WERI-Rb-1 (cell line): ENCODE data around the gene ADAM8.

Source experiments
- DNase-seq: peaks from one replicate; pipeline ENCODE4 v3.0.0-alpha.2; 2020
- H3K27ac ChIP-seq: fragments of 250-450 bp; sonication (Bioruptor Pico); 2 replicates; pipeline ENCODE4 v1.5.1; 2020; ENCODE audit warnings: mild to moderate bottlenecking, moderate library complexity
- H3K27me3 ChIP-seq: fragments of 250-450 bp; sonication (Bioruptor Pico); 2 replicates; pipeline ENCODE4 v1.5.1; 2021; ENCODE audit warnings: mild to moderate bottlenecking, low read depth, moderate library complexity; ENCODE audit not compliant: insufficient read depth, severe bottlenecking
- H3K36me3 ChIP-seq: fragments of 250-450 bp; sonication (Bioruptor Pico); 2 replicates; pipeline ENCODE4 v1.5.1; 2020; ENCODE audit warnings: mild to moderate bottlenecking, moderate library complexity
- H3K4me3 ChIP-seq: 2 replicates; pipeline ENCODE4 v1.5.1; 2011; ENCODE audit warnings: low read depth, mild to moderate bottlenecking, control low read depth, low read length
- H3K9me3 ChIP-seq: fragments of 250-450 bp; sonication (Bioruptor Pico); 2 replicates; pipeline ENCODE4 v1.5.1; 2021; ENCODE audit warnings: mild to moderate bottlenecking, moderate library complexity; ENCODE audit not compliant: severe bottlenecking
- TF ChIP-seq, protein P1 (sequence below): IDR thresholded peaks from 2 replicates; pipeline ENCODE4 v1.5.1; 2011; ENCODE audit warnings: low read depth, mild to moderate bottlenecking, control low read depth, inconsistent platforms, low read length

Gene ADAM8

GRCh38 chr10:133318494-133319127 lies 41.9 kb upstream of the ADAM8 start:
- peaks cover 8% of the 10 kb centered on the region for H3K9me3 ChIP-seq
- peaks cover 4% of the 10 kb centered on the region; the same call in 1 of the 2 replicates for H3K36me3 ChIP-seq
- TF ChIP-seq, protein P1, sequence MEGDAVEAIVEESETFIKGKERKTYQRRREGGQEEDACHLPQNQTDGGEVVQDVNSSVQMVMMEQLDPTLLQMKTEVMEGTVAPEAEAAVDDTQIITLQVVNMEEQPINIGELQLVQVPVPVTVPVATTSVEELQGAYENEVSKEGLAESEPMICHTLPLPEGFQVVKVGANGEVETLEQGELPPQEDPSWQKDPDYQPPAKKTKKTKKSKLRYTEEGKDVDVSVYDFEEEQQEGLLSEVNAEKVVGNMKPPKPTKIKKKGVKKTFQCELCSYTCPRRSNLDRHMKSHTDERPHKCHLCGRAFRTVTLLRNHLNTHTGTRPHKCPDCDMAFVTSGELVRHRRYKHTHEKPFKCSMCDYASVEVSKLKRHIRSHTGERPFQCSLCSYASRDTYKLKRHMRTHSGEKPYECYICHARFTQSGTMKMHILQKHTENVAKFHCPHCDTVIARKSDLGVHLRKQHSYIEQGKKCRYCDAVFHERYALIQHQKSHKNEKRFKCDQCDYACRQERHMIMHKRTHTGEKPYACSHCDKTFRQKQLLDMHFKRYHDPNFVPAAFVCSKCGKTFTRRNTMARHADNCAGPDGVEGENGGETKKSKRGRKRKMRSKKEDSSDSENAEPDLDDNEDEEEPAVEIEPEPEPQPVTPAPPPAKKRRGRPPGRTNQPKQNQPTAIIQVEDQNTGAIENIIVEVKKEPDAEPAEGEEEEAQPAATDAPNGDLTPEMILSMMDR = peak; percentile 96
- peak; percentile 91 for DNase-seq
- H3K27ac ChIP-seq = peak overlapping the region; percentile 82
- H3K4me3 ChIP-seq = peak overlapping the region; percentile 65
- H3K27me3 ChIP-seq = no peaks in the 10 kb centered on the region

- Histone ChIP-seq H3K36me3 (peaks cover 10% of the 10 kb centered on the region), H3K27ac (no peak overlapping the region), H3K4me3 (no peak overlapping the region), H3K9me3 (peaks cover 8% of the 10 kb centered on the region), H3K27me3 (no peaks in the 10 kb centered on the region)
- no peak for DNase-seq
- TF ChIP-seq, protein P1 = no peak
These were observed 40.1 kb upstream of the ADAM8 start for GRCh38 chr10:133316732-133317131.

DNA sequence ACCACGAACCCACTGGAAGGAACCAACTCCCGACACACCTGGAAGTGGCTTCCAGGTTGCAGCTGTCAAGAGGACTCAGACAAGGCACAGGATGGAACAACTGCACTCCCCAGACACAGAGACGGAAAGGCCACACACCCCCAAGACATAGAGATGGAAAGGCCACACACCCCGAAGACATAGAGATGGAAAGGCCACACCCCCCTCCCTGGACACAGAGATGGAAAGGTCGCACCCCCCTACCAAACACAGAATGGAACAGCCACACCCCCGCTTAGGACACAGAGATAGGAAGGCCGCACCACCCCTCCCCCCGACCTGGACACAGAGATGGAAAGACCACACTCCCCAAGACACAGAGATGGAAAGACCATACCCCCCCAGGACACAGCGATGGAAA lies 39.6 kb upstream of the ADAM8 start:
- TF ChIP-seq, protein P1 = no peak
- Histone ChIP-seq H3K36me3 (peaks cover 14% of the 10 kb centered on the region), H3K9me3 (peaks cover 7% of the 10 kb centered on the region), H3K27me3 (no peaks in the 10 kb centered on the region), H3K27ac (no peak overlapping the region), H3K4me3 (no peak overlapping the region)
- DNase-seq = no peak

DNA sequence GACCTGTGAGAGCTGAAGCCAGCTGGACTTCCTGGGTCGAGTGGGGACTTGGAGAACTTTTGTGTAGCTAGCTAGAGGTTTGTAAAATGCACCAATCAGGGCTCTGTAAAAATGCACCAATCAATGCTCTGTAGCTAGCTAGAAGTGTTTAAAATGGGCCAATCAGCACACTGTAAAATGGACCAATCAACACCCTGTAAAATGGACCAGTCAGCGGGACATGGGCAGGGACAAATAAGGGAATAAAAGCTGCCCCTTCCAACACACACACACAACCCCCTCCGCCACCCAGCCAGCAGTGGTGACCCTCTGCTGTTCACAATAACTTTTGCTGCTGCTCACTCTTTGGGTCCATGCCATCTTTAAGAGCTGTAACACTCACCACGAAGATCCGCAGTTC lies 39.2 kb upstream of the ADAM8 start:
- Histone ChIP-seq H3K27ac (no peak overlapping the region), H3K9me3 (peaks cover 2% of the 10 kb centered on the region), H3K4me3 (no peak overlapping the region), H3K27me3 (no peaks in the 10 kb centered on the region), H3K36me3 (peaks cover 15% of the 10 kb centered on the region)
- TF ChIP-seq, protein P1 = no peak
- no peak for DNase-seq

- Histone ChIP-seq H3K9me3 (no peaks in the 10 kb centered on the region), H3K4me3 (no peak overlapping the region), H3K36me3 (peaks cover 23% of the 10 kb centered on the region), H3K27ac (no peak overlapping the region), H3K27me3 (no peaks in the 10 kb centered on the region)
- TF ChIP-seq, protein P1 = no peak
- DNase-seq = no peak
These were observed 38.2 kb upstream of the ADAM8 start for GRCh38 chr10:133314911-133315310.

- Histone ChIP-seq H3K27ac (no peak overlapping the region), H3K36me3 (peaks cover 30% of the 10 kb centered on the region), H3K27me3 (no peaks in the 10 kb centered on the region), H3K9me3 (no peaks in the 10 kb centered on the region), H3K4me3 (no peak overlapping the region)
- DNase-seq = no peak
- TF ChIP-seq, protein P1 = no peak
These were observed 36.5 kb upstream of the ADAM8 start for GRCh38 chr10:133313192-133313591.
